ENCODE results near the gene PROX2.

Gene PROX2

DNA sequence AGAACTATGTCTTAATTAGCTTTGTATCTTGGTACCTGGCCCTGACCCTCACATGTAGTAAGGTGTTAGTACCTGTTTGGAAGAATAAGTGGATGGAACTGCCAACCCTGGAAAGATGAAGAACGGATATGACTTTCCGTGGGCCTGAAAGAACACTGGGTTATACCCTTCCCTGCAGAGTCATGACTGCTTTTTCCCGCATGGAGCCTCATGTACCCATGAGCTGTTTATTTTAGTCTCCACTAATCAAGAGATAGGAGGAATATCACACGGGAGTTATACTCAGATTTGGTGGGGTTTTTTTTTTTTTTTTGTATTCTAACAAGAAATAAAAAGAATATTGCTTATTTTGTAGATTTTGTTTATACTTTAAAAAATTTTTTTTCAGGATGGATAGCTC is 21.7 kb upstream of the PROX2 start:
- TF ChIP-seq REST (IDR thresholded peaks at IDR 0.05; ENCODE audit: insufficient replicate concordance, low read depth) (no peak), GABPA (IDR thresholded peaks at IDR 0.05; ENCODE audit: low read depth) (no peak), SPI1 (IDR thresholded peaks at IDR 0.05; ENCODE audit: borderline replicate concordance, low read depth) (no peak), CTCF (IDR thresholded peaks at IDR 0.05; ENCODE audit: insufficient read depth, low read length) (no peak), POLR2AphosphoS5 (IDR thresholded peaks at IDR 0.05; ENCODE audit: low read depth) (no peak)
- Histone ChIP-seq H3K27ac (replicated peaks) (no peak overlapping the region), H3K27me3 (ENCODE audit: insufficient read depth, poor library complexity, severe bottlenecking) (no peaks in the 10 kb centered on the region), H3K4me3 (replicated peaks; ENCODE audit: insufficient read depth, low read length) (no peak overlapping the region)
- DNase-seq (ENCODE audit: low read depth in 1 of 2, low spot score in 1 of 2), result no peak

GRCh38 chr14:74896400-74896799 is 20.5 kb upstream of the PROX2 start:
- TF ChIP-seq POLR2AphosphoS5 (IDR thresholded peaks at IDR 0.05; ENCODE audit: low read depth) (no peak), CTCF (IDR thresholded peaks at IDR 0.05; ENCODE audit: insufficient read depth, low read length) (no peak), SPI1 (IDR thresholded peaks at IDR 0.05; ENCODE audit: borderline replicate concordance, low read depth) (no peak), REST (IDR thresholded peaks at IDR 0.05; ENCODE audit: insufficient replicate concordance, low read depth) (no peak)
- DNase-seq (ENCODE audit: low read depth in 1 of 2, low spot score in 1 of 2), result no peak
- no peak overlapping the region for H3K27ac ChIP-seq (replicated peaks)

DNA sequence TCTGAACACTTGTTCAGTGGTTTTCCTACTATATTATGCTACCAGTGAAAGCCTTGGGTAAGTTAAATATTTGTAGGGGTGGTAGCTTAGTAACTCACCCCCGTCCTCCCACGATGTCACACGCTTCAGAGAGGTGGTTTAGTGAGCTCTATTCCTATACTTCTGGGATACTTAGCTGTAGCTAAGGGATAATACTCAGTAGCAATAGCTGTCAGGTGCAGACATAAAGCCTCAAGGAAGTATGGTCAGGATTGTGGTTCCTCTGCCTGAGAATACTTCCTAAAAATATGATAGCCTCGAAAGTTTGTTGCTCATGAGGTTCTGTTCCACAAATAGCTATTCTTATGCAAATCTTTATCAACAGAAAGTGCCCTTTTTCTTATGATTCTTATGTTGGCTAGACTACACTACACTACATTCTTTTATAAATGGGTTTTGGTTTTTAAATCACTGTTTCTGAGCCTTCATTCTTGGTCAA is 17.7 kb upstream of the PROX2 start:
- Histone ChIP-seq H3K27ac (replicated peaks) (peak overlapping the region; percentile 39), H3K4me3 (replicated peaks; ENCODE audit: insufficient read depth, low read length) (no peak overlapping the region), H3K27me3 (ENCODE audit: insufficient read depth, poor library complexity, severe bottlenecking) (no peaks in the 10 kb centered on the region)
- peak in 1 of 2 experiments; percentile 9 for DNase-seq (ENCODE audit: low read depth in 1 of 2, low spot score in 1 of 2)
- TF ChIP-seq REST (IDR thresholded peaks at IDR 0.05; ENCODE audit: insufficient replicate concordance, low read depth), result no peak
- no peak for TF ChIP-seq GABPA (IDR thresholded peaks at IDR 0.05; ENCODE audit: low read depth)
- no peak for TF ChIP-seq CTCF (IDR thresholded peaks at IDR 0.05; ENCODE audit: insufficient read depth, low read length)
- no peak for TF ChIP-seq POLR2AphosphoS5 (IDR thresholded peaks at IDR 0.05; ENCODE audit: low read depth)
- TF ChIP-seq SPI1 (IDR thresholded peaks at IDR 0.05; ENCODE audit: borderline replicate concordance, low read depth), result no peak

More at GRCh38 chr14:74896400-74896799, 20.5 kb upstream of the PROX2 start:
- H3K27me3 ChIP-seq (ENCODE audit: insufficient read depth, poor library complexity, severe bottlenecking), result no peaks in the 10 kb centered on the region
- no peak overlapping the region for H3K4me3 ChIP-seq (replicated peaks; ENCODE audit: insufficient read depth, low read length)

All from HL-60 (cell line).